Epithelial cell of proximal tubule (primary cell): ENCODE results near the gene UQCRH. TPM values are rescaled to one million over a fixed set of nuclear protein-coding genes. Genes with fewer than 3 reads are reported as not detected.

Experiments used
- DNase-seq: peaks from one replicate; pipeline ENCODE4 v3.0.0-alpha.2; 2011; ENCODE audit warnings: low read depth
- H3K4me3 ChIP-seq: 2 replicates; pipeline ENCODE4 v1.5.1; 2011; ENCODE audit warnings: low read depth, mild to moderate bottlenecking, low read length
- total RNA-seq: library from RNA; depleted of rRNA; stranded (reverse); fragments of >200 nt; gene quantifications from 2 replicates; pipeline ENCODE4 v1.2.3, GENCODE V29; 2015
- TF ChIP-seq, protein P1 (sequence below): conservative IDR thresholded peaks from 2 replicates; pipeline ENCODE4 v1.5.1; 2012; ENCODE audit warnings: low read depth, mild to moderate bottlenecking, low read length

Gene UQCRH
- total RNA-seq, 1 donor from 2014 or later, result 884 TPM

DNA sequence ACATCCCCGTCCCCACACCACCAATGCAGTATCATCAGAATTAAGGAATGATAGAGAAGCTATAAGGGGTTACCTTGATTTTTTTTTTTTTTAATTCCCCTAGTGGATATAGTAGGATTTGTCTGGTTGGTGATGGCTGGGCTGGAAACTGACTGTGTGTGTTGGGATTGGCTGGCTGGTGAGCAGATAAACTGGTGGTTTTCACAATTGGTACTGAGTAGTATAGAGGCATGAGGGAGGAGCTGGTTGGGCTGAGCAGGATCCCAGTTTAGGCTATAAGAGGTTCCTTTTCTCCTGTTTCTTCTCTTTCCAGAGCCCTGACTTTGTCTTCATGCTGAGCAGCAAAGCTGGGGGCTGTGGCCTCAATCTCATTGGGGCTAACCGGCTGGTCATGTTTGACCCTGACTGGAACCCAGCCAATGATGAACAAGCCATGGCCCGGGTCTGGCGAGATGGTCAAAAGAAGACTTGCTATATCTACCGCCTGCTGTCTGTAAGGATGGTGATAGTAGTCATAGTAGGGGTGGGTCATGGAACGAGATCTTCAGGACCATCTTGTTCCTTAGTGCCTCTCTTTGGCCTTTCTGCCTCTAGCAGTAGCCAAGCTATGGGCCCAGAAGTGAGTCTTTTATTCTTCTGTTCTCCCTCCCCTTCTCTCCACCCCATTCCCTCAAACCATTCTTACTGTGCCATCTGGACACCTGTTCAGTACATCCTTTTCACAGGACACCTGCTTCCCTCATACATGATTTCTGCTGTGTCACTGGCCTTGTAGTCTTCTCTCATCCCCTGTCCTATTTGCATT, 29.1 kb upstream of the UQCRH start:
- H3K4me3 ChIP-seq, result no peak overlapping the region
- TF ChIP-seq, protein P1, sequence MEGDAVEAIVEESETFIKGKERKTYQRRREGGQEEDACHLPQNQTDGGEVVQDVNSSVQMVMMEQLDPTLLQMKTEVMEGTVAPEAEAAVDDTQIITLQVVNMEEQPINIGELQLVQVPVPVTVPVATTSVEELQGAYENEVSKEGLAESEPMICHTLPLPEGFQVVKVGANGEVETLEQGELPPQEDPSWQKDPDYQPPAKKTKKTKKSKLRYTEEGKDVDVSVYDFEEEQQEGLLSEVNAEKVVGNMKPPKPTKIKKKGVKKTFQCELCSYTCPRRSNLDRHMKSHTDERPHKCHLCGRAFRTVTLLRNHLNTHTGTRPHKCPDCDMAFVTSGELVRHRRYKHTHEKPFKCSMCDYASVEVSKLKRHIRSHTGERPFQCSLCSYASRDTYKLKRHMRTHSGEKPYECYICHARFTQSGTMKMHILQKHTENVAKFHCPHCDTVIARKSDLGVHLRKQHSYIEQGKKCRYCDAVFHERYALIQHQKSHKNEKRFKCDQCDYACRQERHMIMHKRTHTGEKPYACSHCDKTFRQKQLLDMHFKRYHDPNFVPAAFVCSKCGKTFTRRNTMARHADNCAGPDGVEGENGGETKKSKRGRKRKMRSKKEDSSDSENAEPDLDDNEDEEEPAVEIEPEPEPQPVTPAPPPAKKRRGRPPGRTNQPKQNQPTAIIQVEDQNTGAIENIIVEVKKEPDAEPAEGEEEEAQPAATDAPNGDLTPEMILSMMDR, result no peak
- DNase-seq, result no peak

GRCh38 chr1:46275030-46275337, 28.5 kb upstream of the UQCRH start:
- no peak overlapping the region for H3K4me3 ChIP-seq
- no peak for DNase-seq
- TF ChIP-seq, protein P1, result no peak

GRCh38 chr1:46277658-46278373, 25.7 kb upstream of the UQCRH start:
- H3K4me3 ChIP-seq, result no peak overlapping the region
- no peak for DNase-seq
- TF ChIP-seq, protein P1, result no peak

DNA sequence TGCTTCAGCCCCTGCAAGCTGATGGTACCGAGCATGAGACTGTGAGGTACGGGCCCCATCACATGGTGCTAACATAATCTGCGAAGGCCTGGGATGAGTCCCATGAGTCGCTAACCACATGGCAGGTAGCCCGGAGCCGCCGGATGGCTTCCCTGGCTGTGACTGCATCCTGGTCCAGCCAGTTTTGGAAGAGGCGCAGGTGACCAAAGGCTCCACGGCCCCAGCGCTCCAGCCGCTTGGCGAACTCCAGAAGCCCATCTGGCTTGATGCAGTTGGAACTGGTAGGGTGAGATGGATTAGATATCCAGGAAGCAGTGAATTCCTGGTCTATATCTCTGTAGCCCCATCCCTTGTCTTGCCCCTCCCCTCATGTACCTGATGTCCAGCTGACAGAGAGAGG, 24.7 kb upstream of the UQCRH start:
- no peak overlapping the region for H3K4me3 ChIP-seq
- TF ChIP-seq, protein P1, result no peak
- DNase-seq, result no peak

DNA sequence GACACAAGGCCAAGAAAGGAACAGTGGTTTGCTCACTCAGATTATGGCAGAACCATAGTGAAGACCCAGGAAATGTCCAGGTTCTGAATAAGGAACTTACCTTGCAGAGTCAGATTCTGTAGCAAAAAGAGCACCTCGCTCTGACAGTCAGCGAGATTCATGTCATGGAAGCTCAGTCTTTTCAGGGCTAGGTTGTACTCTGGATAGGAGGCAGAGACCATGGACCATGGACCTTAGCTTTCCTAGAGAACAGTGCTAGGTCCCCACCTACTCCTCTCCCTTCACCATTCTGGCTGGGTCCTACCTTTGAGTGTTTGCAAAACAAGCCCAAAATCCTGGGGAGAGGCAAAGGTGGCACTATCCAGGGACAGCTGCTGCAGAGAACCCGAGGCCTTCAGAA, 23.4 kb upstream of the UQCRH start:
- no peak for DNase-seq
- TF ChIP-seq, protein P1, result no peak
- no peak overlapping the region for H3K4me3 ChIP-seq

GRCh38 chr1:46281021-46281420, 22.5 kb upstream of the UQCRH start:
- no peak for DNase-seq
- no peak overlapping the region for H3K4me3 ChIP-seq
- TF ChIP-seq, protein P1, result no peak
